Measurements from ENCODE around the gene ZNF143.
A peak's percentile ranks its signal among the peaks of the same experiment; 100 is the strongest.

The ZNF143 gene

GRCh38 chr11:9565822-9566560 lies 105.2 kb downstream of the ZNF143 start:
- Histone ChIP-seq H3K27me3 (no peaks in the 10 kb centered on the region), H3K9me3 (no peaks in the 10 kb centered on the region), H3K4me1 (peaks cover 9% of the 10 kb centered on the region), H3K4me3 (ENCODE audit: low read depth, low read length) (no peak overlapping the region), H3K36me3 (no peaks in the 10 kb centered on the region)
- DNase-seq = peak; percentile 41
- no peak for TF ChIP-seq CTCF (IDR thresholded peaks at IDR 0.05; ENCODE audit: low read depth, low read length)

GRCh38 chr11:9566561-9567063 lies 105.8 kb downstream of the ZNF143 start:
- no peak for TF ChIP-seq CTCF (IDR thresholded peaks at IDR 0.05; ENCODE audit: low read depth, low read length)
- Histone ChIP-seq H3K36me3 (no peaks in the 10 kb centered on the region), H3K4me1 (peaks cover 9% of the 10 kb centered on the region), H3K9me3 (no peaks in the 10 kb centered on the region), H3K4me3 (ENCODE audit: low read depth, low read length) (no peak overlapping the region), H3K27me3 (no peaks in the 10 kb centered on the region)
- DNase-seq = no peak

GRCh38 chr11:9567401-9567800 lies 106.6 kb downstream of the ZNF143 start:
- no peaks in the 10 kb centered on the region for H3K36me3 ChIP-seq
- no peaks in the 10 kb centered on the region for H3K9me3 ChIP-seq
- H3K4me3 ChIP-seq (ENCODE audit: low read depth, low read length) = no peak overlapping the region
- TF ChIP-seq CTCF (IDR thresholded peaks at IDR 0.05; ENCODE audit: low read depth, low read length) = no peak
- DNase-seq = no peak
- H3K27me3 ChIP-seq = no peaks in the 10 kb centered on the region
- H3K4me1 ChIP-seq = peaks cover 9% of the 10 kb centered on the region

GRCh38 chr11:9568161-9568853 lies 107.5 kb downstream of the ZNF143 start:
- no peaks in the 10 kb centered on the region for H3K36me3 ChIP-seq
- no peaks in the 10 kb centered on the region for H3K9me3 ChIP-seq
- peaks cover 9% of the 10 kb centered on the region for H3K4me1 ChIP-seq
- DNase-seq = no peak
- no peak for TF ChIP-seq CTCF (IDR thresholded peaks at IDR 0.05; ENCODE audit: low read depth, low read length)
- no peak overlapping the region for H3K4me3 ChIP-seq (ENCODE audit: low read depth, low read length)
- H3K27me3 ChIP-seq = no peaks in the 10 kb centered on the region

GRCh38 chr11:9568854-9569587 lies 108.2 kb downstream of the ZNF143 start:
- TF ChIP-seq CTCF (IDR thresholded peaks at IDR 0.05; ENCODE audit: low read depth, low read length) = no peak
- Histone ChIP-seq H3K9me3 (no peaks in the 10 kb centered on the region), H3K27me3 (no peaks in the 10 kb centered on the region), H3K4me3 (ENCODE audit: low read depth, low read length) (no peak overlapping the region), H3K36me3 (no peaks in the 10 kb centered on the region), H3K4me1 (peaks cover 9% of the 10 kb centered on the region)
- DNase-seq = no peak
